HepG2 (cell line): ENCODE results near the gene RPL22L1. TPM values are rescaled to one million over a fixed set of nuclear protein-coding genes. Genes with fewer than 3 reads are reported as not detected.

Experiments
- ATAC-seq: fragments of 200-7000 bp; cut with Tn5 transposase; 3 replicates; pipeline ENCODE4 v1.9.1; 2020; ENCODE audit warnings: mild to moderate bottlenecking, moderate library complexity
- BruUV-seq: library from RNA; stranded (reverse); fragments of 400-500 nt; replicated peaks from 2 replicates; lab custom pipeline; 2021; lab: Mats Ljungman, UMichigan
- CTCF ChIA-PET: fragments of 300-600 bp; formaldehyde crosslinking; extraction: SDS; loops from one replicate; lab custom pipeline; 2021; ENCODE audit warnings: low total read pairs, inconsistent platforms, low intra/inter-chr PET ratio; lab: Yijun Ruan, JAX
- POLR2A ChIA-PET: fragments of 350-600 bp; sonication (Branson Sonifier 250); formaldehyde crosslinking; loops from one replicate; lab custom pipeline; 2020; ENCODE audit warnings: antibody characterized with exemption, inconsistent platforms; lab: Yijun Ruan, JAX
- DNase-seq: peaks from one replicate; pipeline ENCODE4 v3.0.0-alpha.2; 2015; ENCODE audit warnings: low spot score
- FAIRE-seq: peaks from 3 replicates; lab custom pipeline; 2011; peaks lifted over from hg19 to GRCh38; lab: Jason Lieb, UNC
- H2AFZ ChIP-seq: one replicate; pipeline ENCODE4 v1.6.1; 2011; ENCODE audit warnings: low read length, inconsistent platforms
- H3K27ac ChIP-seq: fragments of 300-600 bp; 3 replicates; pipeline ENCODE4 v1.8.0; 2011; ENCODE audit warnings: mixed run types, mild to moderate bottlenecking, mixed read lengths, low read length, inconsistent platforms; ENCODE audit not compliant: insufficient read depth; ENCODE audit errors: extremely low read length
- H3K27me3 ChIP-seq, 2 experiments: fragments of 200-600 bp in 1 of 2; 2 replicates in 1 of 2; 3 replicates in 1 of 2; pipeline versions ENCODE4 v1.6.0 to v1.8.0; 2011; ENCODE audit warnings: low read length in 2 of 2, mild to moderate bottlenecking in 2 of 2, moderate library complexity in 2 of 2, inconsistent platforms in 1 of 2; ENCODE audit not compliant: insufficient read depth in 2 of 2, control insufficient read depth in 1 of 2
- H3K36me3 ChIP-seq, 2 experiments: fragments of 200-600 bp in 1 of 2; replicated peaks in 1 of 2; 2 replicates in 1 of 2; 3 replicates in 1 of 2; pipeline versions ENCODE4 v1.5.1 to v1.8.0; 2011; ENCODE audit warnings: low read length in 2 of 2, inconsistent platforms in 1 of 2; ENCODE audit not compliant: insufficient read depth in 2 of 2, control insufficient read depth in 1 of 2
- H3K4me1 ChIP-seq: 2 replicates; pipeline ENCODE4 v1.5.1; 2012; ENCODE audit warnings: low read length, inconsistent platforms; ENCODE audit not compliant: insufficient read depth
- H3K4me2 ChIP-seq: 2 replicates; pipeline ENCODE4 v1.6.0; 2011; ENCODE audit warnings: low read depth, low read length, inconsistent platforms
- H3K4me3 ChIP-seq, 3 experiments: fragments of 200-600 bp in 1 of 3; sonication (generic), shearing (Covaris generic) in 1 of 3; replicated peaks in 1 of 3; 2 replicates each; pipeline ENCODE4 v1.5.1; 2011 to 2016; ENCODE audit warnings: low read length in 3 of 3, inconsistent platforms in 2 of 3, low read depth in 2 of 3, mild to moderate bottlenecking in 2 of 3, control low read depth in 1 of 3, mixed read lengths in 1 of 3; ENCODE audit not compliant: insufficient read depth in 1 of 3
- H3K79me2 ChIP-seq: one replicate; pipeline ENCODE4 v1.6.1; 2011; ENCODE audit warnings: low read length, inconsistent platforms; ENCODE audit not compliant: insufficient read depth
- H3K9ac ChIP-seq: 2 replicates; pipeline ENCODE4 v1.6.0; 2011; ENCODE audit warnings: mild to moderate bottlenecking, low read depth, low read length, inconsistent platforms; ENCODE audit not compliant: insufficient read depth
- H3K9me3 ChIP-seq: 2 replicates; pipeline ENCODE4 v1.5.1; 2012; ENCODE audit warnings: mild to moderate bottlenecking, low read length
- H4K20me1 ChIP-seq: 2 replicates; pipeline ENCODE4 v1.6.0; 2011; ENCODE audit warnings: inconsistent platforms, mild to moderate bottlenecking, low read length, moderate library complexity; ENCODE audit not compliant: insufficient read depth
- AKNA ChIP-seq: sonication (generic); formaldehyde crosslinking; IDR thresholded peaks from 2 replicates; pipeline ENCODE4 v1.4.0; 2020; ENCODE audit warnings: missing genetic modification reagents, borderline replicate concordance
- ATAD3A ChIP-seq: sonication (generic); formaldehyde crosslinking; IDR thresholded peaks from 2 replicates; pipeline ENCODE4 v1.4.0; 2020; ENCODE audit warnings: missing genetic modification reagents
- BORCS8-MEF2B ChIP-seq: sonication (generic); formaldehyde crosslinking; IDR thresholded peaks from 2 replicates; pipeline ENCODE4 v1.8.0; 2022; ENCODE audit warnings: mild to moderate bottlenecking, missing genetic modification reagents
- CENPT ChIP-seq: sonication (generic); formaldehyde crosslinking; IDR thresholded peaks from 2 replicates; pipeline ENCODE4 v1.8.0; 2022; ENCODE audit warnings: low read depth, mild to moderate bottlenecking, moderate library complexity, missing genetic modification reagents
- ELF1 ChIP-seq: sonication (generic); formaldehyde crosslinking; IDR thresholded peaks from 2 replicates; pipeline ENCODE4 v1.4.0; 2020; ENCODE audit warnings: missing genetic modification reagents
- HES4 ChIP-seq: sonication (generic); formaldehyde crosslinking; IDR thresholded peaks from 2 replicates; pipeline ENCODE4 v1.9.0; 2021; ENCODE audit warnings: mild to moderate bottlenecking, missing genetic modification reagents, borderline replicate concordance
- HNF4G ChIP-seq, 2 experiments: sonication (generic) in 1 of 2; formaldehyde crosslinking in 1 of 2; IDR thresholded peaks; 2 replicates each; pipeline versions ENCODE4 v1.4.0 to v1.6.1; 2011 to 2020; ENCODE audit warnings: borderline replicate concordance in 2 of 2, low read depth in 2 of 2, mild to moderate bottlenecking in 2 of 2, low read length in 1 of 2, missing genetic modification reagents in 1 of 2, moderate library complexity in 1 of 2
- KDM3A ChIP-seq: IDR thresholded peaks from 2 replicates; pipeline ENCODE4 v1.6.1; 2018; ENCODE audit warnings: low read depth, missing compliant biosample characterization
- KLF12 ChIP-seq: sonication (generic); formaldehyde crosslinking; IDR thresholded peaks from 2 replicates; pipeline ENCODE4 v1.4.0; 2020; ENCODE audit warnings: missing genetic modification reagents, borderline replicate concordance
- MEF2D ChIP-seq: sonication (generic); formaldehyde crosslinking; IDR thresholded peaks from 2 replicates; pipeline ENCODE4 v1.5.1; 2020; ENCODE audit warnings: mild to moderate bottlenecking, missing genetic modification reagents
- MXI1 ChIP-seq: IDR thresholded peaks from 3 replicates; pipeline ENCODE4 v1.6.1; 2012; ENCODE audit warnings: low read depth, low read length, inconsistent platforms, borderline replicate concordance
- NPAS2 ChIP-seq: sonication (generic); formaldehyde crosslinking; IDR thresholded peaks from 2 replicates; pipeline ENCODE4 v1.8.0; 2022; ENCODE audit warnings: mild to moderate bottlenecking, missing genetic modification reagents, borderline replicate concordance
- SMAD1 ChIP-seq: sonication (generic); formaldehyde crosslinking; IDR thresholded peaks from 2 replicates; pipeline ENCODE4 v1.4.0; 2020; ENCODE audit warnings: missing genetic modification reagents, low read depth, mild to moderate bottlenecking, borderline replicate concordance
- SMAD3 ChIP-seq: sonication (generic); formaldehyde crosslinking; IDR thresholded peaks from 2 replicates; pipeline ENCODE4 v1.4.0; 2020; ENCODE audit warnings: missing genetic modification reagents
- SP5 ChIP-seq: IDR thresholded peaks from 2 replicates; pipeline ENCODE4 v1.6.1; 2016; ENCODE audit warnings: low read depth, borderline replicate concordance
- TAF15 ChIP-seq: fragments of 200-400 bp; formaldehyde crosslinking; IDR thresholded peaks from one replicate; pipeline ENCODE4 v1.6.1; 2018; ENCODE audit warnings: mild to moderate bottlenecking, low read depth, low read length; ENCODE audit not compliant: poor library complexity, severe bottlenecking
- TP53 ChIP-seq: sonication (generic); formaldehyde crosslinking; conservative IDR thresholded peaks from 2 replicates; pipeline ENCODE4 v1.4.0; 2020; ENCODE audit warnings: missing genetic modification reagents
- ZNF367 ChIP-seq: sonication (generic); formaldehyde crosslinking; IDR thresholded peaks from 2 replicates; pipeline ENCODE4 v1.4.0; 2020; ENCODE audit warnings: missing genetic modification reagents, borderline replicate concordance
- ZNF547 ChIP-seq: sonication (generic); formaldehyde crosslinking; IDR thresholded peaks from 2 replicates; pipeline ENCODE4 v1.5.1; 2020; ENCODE audit warnings: mild to moderate bottlenecking, missing genetic modification reagents
- ZSCAN31 ChIP-seq: sonication (generic); formaldehyde crosslinking; IDR thresholded peaks from 2 replicates; pipeline ENCODE4 v1.5.0; 2020; ENCODE audit warnings: low read depth, mild to moderate bottlenecking, missing genetic modification reagents
- in situ Hi-C: cut with HindIII; loops from 2 replicates; pipeline ENCODE4 v1.10.0; 2017; ENCODE audit warnings: low pct_unique_long_range_greater_than_20kb; ENCODE audit not compliant: extremely low pct_ligation_motif_present
- intact Hi-C: fragments of 100-400 bp; cut with micrococcal nuclease; formaldehyde crosslinking; loops from one replicate; pipeline ENCODE4 v1.10.0; 2022; ENCODE audit not compliant: unreplicated experiment
- polyA plus RNA-seq, 8 experiments: library from polyadenylated mRNA; depleted of rRNA in 3 of 8; stranded (reverse) in 7 of 8; unstranded in 1 of 8; fragments of >200 nt; fragmentation: Illumina TruSeq in 4 of 8; extraction: Trizol in 4 of 8; gene quantifications; 2 replicates each; pipeline versions ENCODE4 v1.2.1 to v1.2.3, GENCODE V29; 2011 to 2016; ENCODE audit warnings: low read depth in 4 of 8, missing spikeins in 1 of 8, mixed read lengths in 1 of 8; ENCODE audit not compliant: insufficient read depth in 1 of 8
- total RNA-seq, 5 experiments: library from RNA; depleted of rRNA; stranded (reverse); fragments of >200 nt; fragmentation: Illumina TruSeq; extraction: Trizol; gene quantifications; 2 replicates each; pipeline ENCODE4 v1.2.3, GENCODE V29; 2016; ENCODE audit warnings: low read depth in 1 of 5

RPL22L1 gene
- total and polyA plus RNA-seq, 2 of the 13 experiments (the other 11 are each of a cell fraction or from before 2014, with no cell fraction given), result 42.7 to 152 TPM

- H3K36me3 ChIP-seq, result no peaks in the 10 kb centered on the region
- FAIRE-seq, result no peak
- no peak overlapping the region for H3K27ac ChIP-seq
- ChIA-PET POLR2A (no interaction called here), CTCF (no interaction called here)
- peaks cover 8% of the 10 kb centered on the region for H3K9me3 ChIP-seq
- H3K27me3 ChIP-seq, result 0 out of 5 replicates have a peak, but pooled peaks cover 0 to 4% of the 10 kb centered on the region in 2 experiments
- in situ Hi-C loops, result no loop called here
- TF ChIP-seq CENPT (CRISPR knock-in tag), result no peak
- TF ChIP-seq TP53 (CRISPR knock-in tag), result no peak
- no peak for TF ChIP-seq TAF15
- no peak for TF ChIP-seq KDM3A (CRISPR knock-in tag)
- no peak for TF ChIP-seq ATAD3A (CRISPR knock-in tag)
- no peak for TF ChIP-seq ELF1 (CRISPR knock-in tag)
- TF ChIP-seq HES4 (CRISPR knock-in tag), result no peak
- TF ChIP-seq ZSCAN31, result no peak
- no peak for TF ChIP-seq KLF12 (CRISPR knock-in tag)
- no peak for TF ChIP-seq SP5 (CRISPR knock-in tag)
- TF ChIP-seq SMAD3 (CRISPR knock-in tag), result no peak
- TF ChIP-seq MEF2D (CRISPR knock-in tag), result no peak
- TF ChIP-seq NPAS2 (CRISPR knock-in tag), result no peak
- no peak for TF ChIP-seq ZNF367 (CRISPR knock-in tag)
- TF ChIP-seq ZNF547, result no peak
- TF ChIP-seq BORCS8-MEF2B, result no peak
- TF ChIP-seq AKNA, result no peak
- TF ChIP-seq HNF4G (IDR thresholded peaks at IDR 0.05; ENCODE audit: borderline replicate concordance, low read depth, low read length), result no peak
- TF ChIP-seq HNF4G (CRISPR knock-in tag; IDR thresholded peaks at IDR 0.05; ENCODE audit: borderline replicate concordance, low read depth), result no peak
- no peak for TF ChIP-seq MXI1
- no peak for TF ChIP-seq SMAD1 (CRISPR knock-in tag)
- H3K4me1 ChIP-seq, result peaks cover 35% of the 10 kb centered on the region
- no peak overlapping the region for H2AFZ ChIP-seq
- no peaks in the 10 kb centered on the region for H4K20me1 ChIP-seq
- no peak overlapping the region for H3K4me3 ChIP-seq
- no peak for ATAC-seq
- BruUV-seq, result no TSS peak
- DNase-seq, result no peak
- H3K4me2 ChIP-seq, result no peak overlapping the region
- intact Hi-C loops, result no loop called here
- H3K79me2 ChIP-seq, result no peaks in the 10 kb centered on the region
- H3K9ac ChIP-seq, result no peak overlapping the region
Measured at GRCh38 chr3:170910542-170910941, 40.5 kb upstream of the RPL22L1 start.
